GM21529 (cell line): ENCODE results near the gene NRTN.

Source experiments
- ATAC-seq: cut with Tn5 transposase; IDR thresholded peaks from one replicate; pipeline ENCODE4 v1.9.1; 2021; ENCODE audit not compliant: unreplicated experiment

NRTN gene

GRCh38 chr19:5811117-5811516 is 6.2 kb downstream of the NRTN start:
- no peak for ATAC-seq

DNA sequence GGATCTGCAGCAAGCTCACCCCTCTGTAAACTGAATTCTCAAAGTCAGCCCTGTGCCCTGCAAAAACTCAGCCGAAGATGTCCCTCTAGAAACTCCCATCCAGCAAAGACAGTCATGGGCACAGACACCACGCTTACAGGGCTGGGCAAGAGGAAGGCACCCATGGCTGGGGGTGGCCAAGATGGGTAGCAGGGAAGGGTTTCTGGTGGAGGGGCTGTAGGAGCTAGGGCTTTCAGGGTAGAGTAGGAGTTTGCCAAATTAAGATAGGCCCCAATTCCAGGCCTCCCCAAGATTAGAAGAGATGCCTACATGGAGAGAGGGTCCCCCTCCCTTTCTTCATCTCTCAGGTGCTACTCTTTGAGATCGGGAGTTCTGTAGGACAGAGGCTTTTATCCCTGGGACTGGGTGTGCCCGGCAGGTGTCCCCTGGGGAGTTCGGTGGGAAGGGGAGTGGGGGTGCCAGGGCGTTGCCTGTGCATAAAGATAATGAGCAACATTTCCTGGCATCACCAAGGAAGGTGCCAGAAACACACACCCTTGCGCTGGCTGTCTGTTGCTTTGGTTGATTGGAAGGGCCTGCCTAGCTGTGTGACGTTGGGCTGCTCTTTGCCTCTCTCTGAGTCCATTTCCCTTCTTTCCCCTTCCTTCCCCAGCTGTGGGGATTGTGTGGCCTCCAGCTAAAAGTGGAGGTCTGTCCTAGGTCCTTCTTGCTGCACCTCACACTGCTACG is 9.4 kb downstream of the NRTN start:
- no peak for ATAC-seq

DNA sequence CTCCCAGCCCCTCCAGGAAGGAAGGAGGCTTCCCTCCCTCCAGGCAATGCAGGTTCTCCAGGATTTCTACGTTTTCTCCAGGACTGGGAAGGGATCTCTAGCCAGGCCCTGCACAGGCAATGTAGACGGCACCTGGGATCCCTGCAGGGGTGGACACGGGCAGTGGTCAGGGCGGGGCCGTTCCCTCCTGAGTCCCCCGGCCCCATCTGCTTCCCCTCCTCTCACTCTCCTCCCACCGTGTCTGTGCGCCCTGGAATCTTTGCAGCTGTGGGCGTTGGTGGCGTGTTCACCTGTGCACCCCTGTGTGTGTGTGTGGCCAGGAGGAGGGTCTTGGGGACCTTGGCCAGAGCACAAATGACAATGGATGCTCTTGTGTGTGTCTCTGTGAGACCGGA is 10.0 kb downstream of the NRTN start:
- ATAC-seq: no peak

DNA sequence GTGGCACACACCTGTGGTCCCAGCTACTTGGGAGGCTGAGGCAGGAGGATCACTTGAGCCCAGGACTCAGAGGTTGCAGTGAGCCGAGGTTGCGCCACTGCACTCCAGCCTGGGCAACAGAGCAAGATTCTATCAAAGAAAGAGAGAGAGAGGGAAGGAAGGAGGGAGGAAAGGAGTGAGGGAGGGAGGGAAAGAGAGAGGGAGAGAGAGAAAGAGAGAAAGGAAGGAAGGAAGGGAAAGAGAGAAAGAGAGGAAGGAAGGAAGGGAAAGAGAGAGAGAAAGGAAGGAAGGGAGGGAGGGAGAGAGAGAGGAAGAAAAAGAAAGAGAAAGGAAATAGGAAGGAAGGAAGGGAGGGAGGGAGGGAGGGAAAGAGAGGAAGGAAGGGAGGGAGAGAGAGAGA is 12.4 kb downstream of the NRTN start:
- ATAC-seq: no peak

DNA sequence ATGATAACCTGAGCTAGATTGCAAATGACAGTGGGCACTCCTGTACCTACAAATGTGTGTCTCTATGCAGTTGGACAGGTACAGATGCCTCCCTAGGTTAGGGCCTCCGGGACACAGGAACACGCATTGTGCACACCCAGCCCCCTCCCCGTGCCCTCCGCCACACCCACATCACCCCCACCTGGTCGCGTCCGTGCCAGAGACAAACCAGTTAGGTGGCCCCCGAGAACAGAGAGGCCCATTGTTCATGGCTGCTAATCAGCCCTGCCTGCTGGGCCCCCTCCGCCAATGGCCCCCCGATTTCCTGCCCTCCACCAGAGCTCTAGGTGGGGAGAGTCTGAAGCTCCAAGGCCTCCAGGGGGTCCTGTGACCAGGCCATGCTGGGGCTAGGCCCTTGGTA is 13.7 kb downstream of the NRTN start:
- no peak for ATAC-seq

DNA sequence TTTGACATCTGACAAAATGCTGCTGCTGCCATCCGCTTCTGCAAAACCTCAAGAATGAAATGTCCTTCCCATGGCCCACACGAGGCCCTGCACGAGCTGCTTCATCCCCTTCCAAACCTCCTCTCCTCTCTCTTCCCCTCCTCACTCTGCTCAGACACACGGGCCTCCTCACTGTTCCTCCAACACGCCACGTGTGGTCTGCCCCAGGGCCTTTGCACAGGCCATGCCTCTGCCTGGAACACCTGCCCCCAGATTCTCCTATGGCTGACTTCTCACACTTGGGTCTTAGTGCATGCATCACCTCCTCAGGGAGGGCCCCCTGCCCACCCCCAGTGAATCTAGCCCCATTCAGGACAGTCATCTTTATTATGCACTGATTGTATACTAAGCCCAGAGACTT is 15.9 kb downstream of the NRTN start:
- no peak for ATAC-seq

GRCh38 chr19:5821521-5822180 is 16.8 kb downstream of the NRTN start:
- no peak for ATAC-seq

- ATAC-seq: no peak
Observed at GRCh38 chr19:5822181-5822844, 17.4 kb downstream of the NRTN start.

DNA sequence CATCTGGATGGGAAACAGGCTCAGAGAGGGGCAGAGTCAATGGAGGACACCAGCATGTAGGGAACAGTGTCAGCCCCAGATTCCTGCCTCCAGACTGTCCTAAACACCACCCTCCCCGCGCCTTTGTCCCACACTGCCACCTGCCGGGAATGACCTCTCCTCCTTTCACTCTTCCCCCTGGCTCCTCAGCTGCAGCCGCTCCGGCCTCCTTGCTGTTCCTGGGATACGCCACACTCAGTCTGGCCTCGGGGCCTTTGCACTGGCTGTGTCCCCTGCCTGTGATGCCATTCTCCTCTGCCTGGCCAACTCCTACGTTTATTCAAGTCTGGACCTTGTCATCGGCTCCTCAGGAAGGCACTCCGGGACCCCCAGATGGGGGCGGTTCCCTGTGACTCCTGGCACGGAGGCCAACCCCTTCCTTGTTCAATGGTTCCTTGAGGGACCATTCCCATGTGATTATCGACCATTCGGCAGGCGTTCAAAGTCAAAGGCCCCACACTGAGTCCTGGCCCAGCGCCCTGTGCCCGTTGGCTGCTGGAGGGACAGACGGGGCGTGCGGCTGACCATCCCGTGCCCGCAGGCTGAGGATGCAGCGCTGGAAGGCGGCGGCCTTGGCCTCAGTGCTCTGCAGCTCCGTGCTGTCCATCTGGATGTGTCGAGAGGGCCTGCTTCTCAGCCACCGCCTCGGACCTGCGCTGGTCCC is 18.9 kb downstream of the NRTN start:
- ATAC-seq: no peak

- ATAC-seq: no peak
Observed at GRCh38 chr19:5824751-5825150, 19.9 kb downstream of the NRTN start.

GRCh38 chr19:5825178-5825577 is 20.3 kb downstream of the NRTN start:
- ATAC-seq: no peak

GRCh38 chr19:5826531-5827341 is 21.9 kb downstream of the NRTN start:
- no peak for ATAC-seq

GRCh38 chr19:5827342-5827890 is 22.5 kb downstream of the NRTN start:
- no peak for ATAC-seq

DNA sequence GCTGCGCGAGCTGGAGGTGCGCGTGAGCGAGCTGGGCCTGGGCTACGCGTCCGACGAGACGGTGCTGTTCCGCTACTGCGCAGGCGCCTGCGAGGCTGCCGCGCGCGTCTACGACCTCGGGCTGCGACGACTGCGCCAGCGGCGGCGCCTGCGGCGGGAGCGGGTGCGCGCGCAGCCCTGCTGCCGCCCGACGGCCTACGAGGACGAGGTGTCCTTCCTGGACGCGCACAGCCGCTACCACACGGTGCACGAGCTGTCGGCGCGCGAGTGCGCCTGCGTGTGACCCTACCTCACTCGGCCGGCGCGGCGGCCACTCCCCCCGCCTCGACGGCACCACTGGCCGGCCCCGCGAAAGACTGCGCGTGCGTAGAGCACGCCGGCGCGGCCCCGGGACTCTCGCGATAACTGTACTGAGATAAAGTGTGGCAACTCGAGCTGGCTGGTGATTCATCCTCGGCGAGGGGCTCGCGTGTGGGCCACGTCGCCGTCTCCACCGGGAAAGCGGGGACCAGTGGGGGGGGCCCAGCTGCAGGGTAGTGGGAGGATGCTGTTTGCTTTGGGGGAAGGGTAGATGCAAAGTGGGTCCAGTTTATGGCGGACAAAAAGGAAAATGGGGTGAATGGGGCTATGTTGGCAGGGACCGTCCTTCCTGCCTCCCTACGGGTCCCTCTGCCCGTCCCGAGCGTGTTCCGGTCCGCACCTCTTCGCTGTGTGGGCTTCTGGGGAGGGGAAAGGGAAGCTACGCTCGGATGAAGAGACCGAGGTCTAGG is 23.2 kb downstream of the NRTN start:
- peak; percentile 63 for ATAC-seq

DNA sequence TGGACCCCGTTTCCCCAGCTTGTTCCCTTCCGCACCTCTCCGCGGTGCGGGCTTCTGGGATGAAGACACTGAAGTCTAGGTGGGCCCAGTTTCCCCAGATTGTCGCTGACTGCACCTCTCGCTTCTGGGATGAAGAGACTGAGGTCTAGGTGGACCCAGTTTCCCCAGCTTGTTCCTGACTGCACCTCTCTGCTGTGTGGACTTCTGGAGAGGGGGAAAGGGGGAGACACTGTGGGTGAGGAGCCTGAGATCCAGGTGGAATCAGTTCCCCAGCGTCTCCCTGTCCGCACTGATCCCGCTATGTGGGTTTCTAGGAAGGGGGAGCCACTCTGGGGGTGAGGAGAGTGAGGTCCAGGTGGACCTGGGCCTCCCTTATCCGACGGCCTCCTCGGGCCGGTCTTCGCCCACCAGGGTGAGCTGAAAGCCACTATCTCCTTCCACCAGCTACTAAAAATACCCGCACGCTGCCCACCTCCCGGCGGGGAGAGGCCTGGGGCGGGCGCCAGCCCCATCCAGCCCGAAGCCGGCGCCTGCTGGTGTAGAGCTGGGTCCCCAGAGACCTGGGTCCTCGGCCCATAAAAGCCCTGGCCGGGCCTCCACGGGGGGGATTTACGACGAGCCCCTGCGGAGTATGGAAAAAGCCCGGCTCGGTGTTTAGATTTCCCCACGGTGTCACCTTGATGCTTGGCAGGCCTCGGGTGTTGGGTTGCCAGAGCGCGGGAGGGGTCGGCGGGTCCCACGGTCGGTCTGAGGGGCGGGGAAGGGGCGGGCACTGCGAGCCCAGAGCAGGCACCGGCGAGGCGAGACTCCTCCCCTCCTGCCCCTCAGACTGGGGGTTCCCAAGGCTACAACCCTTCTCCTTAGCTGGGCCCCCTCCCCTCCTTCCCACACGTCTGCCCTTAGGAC is 24.0 kb downstream of the NRTN start:
- no peak for ATAC-seq

GRCh38 chr19:5829567-5830310 is 24.9 kb downstream of the NRTN start:
- no peak for ATAC-seq

GRCh38 chr19:5831159-5831558 is 26.3 kb downstream of the NRTN start:
- ATAC-seq: no peak

GRCh38 chr19:5832061-5832460 is 27.2 kb downstream of the NRTN start:
- no peak for ATAC-seq
